SU-DHL-6 (cell line): ENCODE measurements around the gene MAP3K8.

Experiments
- H2AFZ ChIP-seq: fragments of 200-600 bp; sonication (generic); 2 replicates; pipeline ENCODE4 v1.6.1; 2014; ENCODE audit warnings: low read depth, mild to moderate bottlenecking, moderate library complexity, mixed read lengths, antibody characterized with exemption, low read length; ENCODE audit not compliant: severe bottlenecking
- H3F3A ChIP-seq: fragments of 200-600 bp; shearing (Covaris generic); 2 replicates; pipeline ENCODE4 v1.6.0; 2016; ENCODE audit warnings: antibody characterized with exemption, mild to moderate bottlenecking; ENCODE audit not compliant: insufficient read depth
- H3K27ac ChIP-seq: fragments of 200-600 bp; sonication (generic); 2 replicates; pipeline ENCODE4 v1.5.1; 2016; ENCODE audit warnings: low read depth, mild to moderate bottlenecking, low read length, moderate library complexity, mixed read lengths
- H3K27me3 ChIP-seq: fragments of 200-600 bp; sonication (generic), shearing (Covaris generic); 2 replicates; pipeline ENCODE4 v1.6.0; 2014; ENCODE audit warnings: mild to moderate bottlenecking, low read length
- H3K36me3 ChIP-seq: fragments of 200-600 bp; sonication (generic); 2 replicates; pipeline ENCODE4 v1.6.1; 2014; ENCODE audit warnings: mild to moderate bottlenecking, low read length, mixed read lengths
- H3K4me2 ChIP-seq: fragments of 300-600, 200-600 bp; shearing (Covaris generic), sonication (generic); 2 replicates; pipeline ENCODE4 v1.6.0; 2014; ENCODE audit warnings: low read length, low read depth, mild to moderate bottlenecking; ENCODE audit not compliant: poor library complexity, severe bottlenecking
- H3K4me3 ChIP-seq: fragments of 200-600 bp; sonication (generic); 2 replicates; pipeline ENCODE4 v1.5.1; 2014; ENCODE audit warnings: antibody characterized with exemption, low read length, mild to moderate bottlenecking, mixed read lengths; ENCODE audit not compliant: insufficient read depth, poor library complexity, severe bottlenecking
- H3K79me2 ChIP-seq: fragments of 200-600 bp; sonication (generic); 2 replicates; pipeline ENCODE4 v1.6.1; 2014; ENCODE audit warnings: mild to moderate bottlenecking, low read length, moderate library complexity; ENCODE audit not compliant: insufficient read depth
- H3K9ac ChIP-seq: fragments of 200-600 bp; sonication (generic); 2 replicates; pipeline ENCODE4 v1.7.0; 2014; ENCODE audit warnings: mild to moderate bottlenecking, low read length
- H3K9me2 ChIP-seq: fragments of 200-600 bp; sonication (generic); replicated peaks from 2 replicates; pipeline ENCODE4 v1.6.1; 2014; ENCODE audit warnings: low read length; ENCODE audit not compliant: insufficient read depth
- H3K9me3 ChIP-seq: fragments of 200-600 bp; sonication (generic); 2 replicates; pipeline ENCODE4 v1.6.1; 2014; ENCODE audit warnings: low read length, mixed read lengths; ENCODE audit not compliant: insufficient read depth
- H4K20me1 ChIP-seq: fragments of 200-600 bp; sonication (generic); 2 replicates; pipeline ENCODE4 v1.6.1; 2014; ENCODE audit warnings: low read depth, mild to moderate bottlenecking, antibody characterized with exemption, low read length, moderate library complexity, mixed read lengths
- EZH2phosphoT487 ChIP-seq: fragments of 200-600 bp; sonication (generic), shearing (Covaris generic); conservative IDR thresholded peaks from 2 replicates; pipeline ENCODE4 v1.6.1; 2018; ENCODE audit warnings: mild to moderate bottlenecking, antibody characterized with exemption, low read length, moderate library complexity, mixed read lengths
- TF ChIP-seq, protein P1 (sequence below): fragments of 200-600 bp; sonication (generic); IDR thresholded peaks from one replicate; pipeline ENCODE4 v1.5.1; 2017; ENCODE audit warnings: antibody characterized with exemption, mild to moderate bottlenecking, low read length, moderate library complexity; ENCODE audit not compliant: insufficient read depth, poor library complexity, severe bottlenecking

The MAP3K8 gene

DNA sequence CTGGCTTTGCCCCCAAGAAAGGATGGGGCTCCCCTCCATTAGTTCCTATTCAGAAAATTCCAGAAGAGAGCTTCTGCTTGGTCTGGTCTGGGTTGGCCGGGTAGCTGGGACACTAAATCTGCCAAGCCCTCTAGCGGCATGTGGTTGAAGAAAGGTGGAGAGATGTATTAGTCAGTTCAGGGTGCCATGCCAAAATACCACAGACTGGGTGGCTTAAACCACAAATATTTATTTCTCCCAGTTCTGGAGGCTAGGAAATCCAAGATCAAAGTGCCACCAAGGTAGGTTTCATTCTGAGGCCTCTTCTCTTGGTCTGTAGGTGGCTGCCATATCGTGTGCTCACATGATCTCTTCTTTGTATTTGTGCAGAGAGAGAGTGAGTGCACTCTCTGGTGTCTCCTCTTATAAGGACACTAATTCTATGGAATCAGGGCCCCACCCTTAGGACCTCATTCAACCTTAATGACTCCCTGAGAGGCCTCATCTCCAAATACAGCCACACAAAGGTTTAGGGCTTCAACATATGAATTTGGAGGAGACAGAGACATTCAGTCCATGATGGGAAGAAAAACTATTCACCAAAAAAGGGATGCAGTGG is 46.2 kb upstream of the MAP3K8 start:
- Histone ChIP-seq H3F3A (no peaks in the 10 kb centered on the region), H3K79me2 (no peaks in the 10 kb centered on the region), H3K4me2 (no peak overlapping the region), H3K9me3 (no peaks in the 10 kb centered on the region), H2AFZ (no peak overlapping the region), H3K27me3 (no peaks in the 10 kb centered on the region; the same call in 1 of the 2 replicates), H3K9ac (no peak overlapping the region), H3K9me2 (no peaks in the 10 kb centered on the region), H3K36me3 (no peaks in the 10 kb centered on the region), H3K4me3 (no peak overlapping the region), H4K20me1 (no peaks in the 10 kb centered on the region), H3K27ac (no peak overlapping the region)
- TF ChIP-seq, protein P1, sequence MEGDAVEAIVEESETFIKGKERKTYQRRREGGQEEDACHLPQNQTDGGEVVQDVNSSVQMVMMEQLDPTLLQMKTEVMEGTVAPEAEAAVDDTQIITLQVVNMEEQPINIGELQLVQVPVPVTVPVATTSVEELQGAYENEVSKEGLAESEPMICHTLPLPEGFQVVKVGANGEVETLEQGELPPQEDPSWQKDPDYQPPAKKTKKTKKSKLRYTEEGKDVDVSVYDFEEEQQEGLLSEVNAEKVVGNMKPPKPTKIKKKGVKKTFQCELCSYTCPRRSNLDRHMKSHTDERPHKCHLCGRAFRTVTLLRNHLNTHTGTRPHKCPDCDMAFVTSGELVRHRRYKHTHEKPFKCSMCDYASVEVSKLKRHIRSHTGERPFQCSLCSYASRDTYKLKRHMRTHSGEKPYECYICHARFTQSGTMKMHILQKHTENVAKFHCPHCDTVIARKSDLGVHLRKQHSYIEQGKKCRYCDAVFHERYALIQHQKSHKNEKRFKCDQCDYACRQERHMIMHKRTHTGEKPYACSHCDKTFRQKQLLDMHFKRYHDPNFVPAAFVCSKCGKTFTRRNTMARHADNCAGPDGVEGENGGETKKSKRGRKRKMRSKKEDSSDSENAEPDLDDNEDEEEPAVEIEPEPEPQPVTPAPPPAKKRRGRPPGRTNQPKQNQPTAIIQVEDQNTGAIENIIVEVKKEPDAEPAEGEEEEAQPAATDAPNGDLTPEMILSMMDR = no peak
- TF ChIP-seq EZH2phosphoT487 = no peak

DNA sequence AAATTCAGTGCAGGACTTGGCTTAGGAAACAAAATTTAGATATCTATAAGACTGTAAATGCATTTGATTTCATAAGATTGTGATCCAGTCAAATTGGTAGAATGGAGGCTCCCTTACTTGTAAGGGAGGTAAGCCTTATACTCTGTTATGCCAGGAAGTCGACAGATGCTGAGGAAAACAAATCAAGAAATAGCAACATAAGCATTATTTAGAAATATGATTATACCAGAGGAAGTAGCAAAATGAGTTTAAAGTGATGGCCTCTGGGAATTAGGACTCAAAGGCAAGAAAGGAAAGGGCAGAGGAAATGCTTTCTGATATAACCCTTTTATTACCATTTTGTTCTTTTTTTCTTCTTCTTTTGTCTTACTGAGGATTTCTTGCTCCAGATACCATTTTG is 44.4 kb upstream of the MAP3K8 start:
- H3F3A ChIP-seq = no peaks in the 10 kb centered on the region
- H3K4me3 ChIP-seq = no peak overlapping the region
- H3K27me3 ChIP-seq = no peaks in the 10 kb centered on the region; the same call in 1 of the 2 replicates
- TF ChIP-seq EZH2phosphoT487 = no peak
- H4K20me1 ChIP-seq = no peaks in the 10 kb centered on the region
- no peak overlapping the region for H2AFZ ChIP-seq
- H3K36me3 ChIP-seq = no peaks in the 10 kb centered on the region
- H3K9me2 ChIP-seq = no peaks in the 10 kb centered on the region
- no peak overlapping the region for H3K4me2 ChIP-seq
- no peak overlapping the region for H3K27ac ChIP-seq
- no peaks in the 10 kb centered on the region for H3K9me3 ChIP-seq
- no peaks in the 10 kb centered on the region for H3K79me2 ChIP-seq
- H3K9ac ChIP-seq = no peak overlapping the region

DNA sequence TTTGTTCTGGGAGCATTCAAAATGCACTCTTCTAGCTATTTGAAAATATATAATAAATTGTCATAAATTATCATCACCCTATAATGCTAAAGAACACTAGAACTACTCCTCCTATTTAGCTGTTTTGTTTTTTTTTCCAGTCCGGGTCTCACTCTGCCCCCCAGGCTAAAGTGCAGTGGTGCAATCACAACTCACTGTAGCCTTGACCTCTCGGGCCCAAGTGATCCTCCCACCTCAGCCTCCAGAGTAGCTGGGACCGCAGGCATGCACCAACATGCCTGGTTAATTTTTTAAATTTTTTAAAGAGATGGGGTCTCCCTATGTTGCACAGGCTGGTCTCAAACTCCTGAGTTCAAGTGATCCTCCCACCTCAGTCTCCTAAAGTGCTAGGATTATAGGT is 43.8 kb upstream of the MAP3K8 start:
- H3K9me2 ChIP-seq = no peaks in the 10 kb centered on the region
- no peaks in the 10 kb centered on the region; the same call in 1 of the 2 replicates for H3K27me3 ChIP-seq
- no peak overlapping the region for H3K4me2 ChIP-seq
- no peak overlapping the region for H3K27ac ChIP-seq
- no peak overlapping the region for H2AFZ ChIP-seq
- H3K9ac ChIP-seq = no peak overlapping the region
- no peaks in the 10 kb centered on the region for H3F3A ChIP-seq
- H4K20me1 ChIP-seq = no peaks in the 10 kb centered on the region
- H3K79me2 ChIP-seq = no peaks in the 10 kb centered on the region
- H3K4me3 ChIP-seq = no peak overlapping the region
- TF ChIP-seq, protein P1 = no peak
- no peak for TF ChIP-seq EZH2phosphoT487
- H3K36me3 ChIP-seq = no peaks in the 10 kb centered on the region
- no peaks in the 10 kb centered on the region for H3K9me3 ChIP-seq

DNA sequence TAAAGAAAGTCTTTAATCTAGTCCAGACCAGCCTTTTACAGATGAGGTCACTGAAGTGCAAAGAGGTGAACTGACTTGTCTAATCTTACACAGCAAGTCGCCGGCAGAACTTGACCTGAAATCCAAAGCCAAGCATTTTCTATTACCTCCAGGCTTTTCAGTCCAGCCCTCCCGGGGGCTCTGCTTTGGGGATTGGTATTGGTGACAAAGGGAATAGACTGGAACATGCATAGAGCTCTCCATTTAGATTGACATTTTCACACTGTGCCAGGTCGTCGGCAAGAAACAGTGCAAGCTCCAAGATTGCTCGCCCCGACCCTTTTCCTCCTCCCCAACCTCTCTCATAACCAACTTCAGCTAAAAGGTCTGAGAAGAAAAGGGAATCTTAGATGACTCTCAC is 42.7 kb upstream of the MAP3K8 start:
- Histone ChIP-seq H3K9ac (no peak overlapping the region), H3F3A (no peaks in the 10 kb centered on the region), H3K9me3 (no peaks in the 10 kb centered on the region), H3K4me2 (no peak overlapping the region), H3K27me3 (no peaks in the 10 kb centered on the region; the same call in 1 of the 2 replicates), H3K9me2 (no peaks in the 10 kb centered on the region), H2AFZ (no peak overlapping the region), H3K27ac (no peak overlapping the region), H3K79me2 (no peaks in the 10 kb centered on the region), H3K36me3 (no peaks in the 10 kb centered on the region), H3K4me3 (no peak overlapping the region), H4K20me1 (no peaks in the 10 kb centered on the region)
- TF ChIP-seq, protein P1 = no peak
- TF ChIP-seq EZH2phosphoT487 = no peak
